ENCODE measurements around the gene ITGAL.
"Not testable (repeated sequence)": the region's sequence is repeated elsewhere in the genome, so short reads cannot be mapped to it uniquely, and the experiment has no call there.

Gene ITGAL

DNA sequence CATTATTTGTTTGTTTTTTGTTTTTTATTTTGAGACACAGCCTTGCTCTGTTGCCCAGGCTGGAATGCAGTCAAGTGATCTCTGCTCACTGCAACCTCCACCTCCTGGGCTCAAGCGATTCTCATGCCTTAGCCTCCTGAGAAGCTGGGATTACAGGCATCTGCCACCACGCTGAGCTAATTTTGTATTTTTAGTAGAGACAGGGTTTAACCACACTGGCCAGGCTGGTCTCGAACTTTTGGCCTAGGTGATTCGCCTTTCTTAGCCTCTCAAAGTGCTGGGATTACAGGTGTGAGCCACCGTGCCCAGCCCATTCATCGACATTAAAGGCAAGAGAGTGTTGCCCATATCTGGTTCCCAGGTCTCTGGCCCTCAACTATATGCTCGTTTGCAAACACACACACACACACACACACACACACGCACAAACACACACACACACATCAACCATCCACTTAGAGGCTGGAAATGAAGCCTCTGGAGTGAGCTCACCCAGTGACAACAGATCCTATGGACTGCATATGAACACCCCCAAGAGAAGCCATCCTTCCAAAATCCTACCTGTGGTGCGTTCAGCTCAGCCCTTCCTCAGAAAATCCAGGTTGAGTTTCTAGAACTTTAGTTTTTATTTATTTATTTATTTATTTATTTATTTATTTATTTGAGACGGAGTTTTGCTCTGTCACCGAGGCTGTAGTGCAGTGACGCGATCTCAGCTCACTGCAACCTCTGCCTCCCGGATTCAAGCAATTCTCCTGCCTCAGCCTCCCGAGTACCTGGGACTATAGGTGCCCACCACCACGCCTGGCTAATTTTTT lies 14.6 kb upstream of the ITGAL start:
- DNase-seq (ENCODE audit: low read depth): no peak
- TF ChIP-seq, protein P1, sequence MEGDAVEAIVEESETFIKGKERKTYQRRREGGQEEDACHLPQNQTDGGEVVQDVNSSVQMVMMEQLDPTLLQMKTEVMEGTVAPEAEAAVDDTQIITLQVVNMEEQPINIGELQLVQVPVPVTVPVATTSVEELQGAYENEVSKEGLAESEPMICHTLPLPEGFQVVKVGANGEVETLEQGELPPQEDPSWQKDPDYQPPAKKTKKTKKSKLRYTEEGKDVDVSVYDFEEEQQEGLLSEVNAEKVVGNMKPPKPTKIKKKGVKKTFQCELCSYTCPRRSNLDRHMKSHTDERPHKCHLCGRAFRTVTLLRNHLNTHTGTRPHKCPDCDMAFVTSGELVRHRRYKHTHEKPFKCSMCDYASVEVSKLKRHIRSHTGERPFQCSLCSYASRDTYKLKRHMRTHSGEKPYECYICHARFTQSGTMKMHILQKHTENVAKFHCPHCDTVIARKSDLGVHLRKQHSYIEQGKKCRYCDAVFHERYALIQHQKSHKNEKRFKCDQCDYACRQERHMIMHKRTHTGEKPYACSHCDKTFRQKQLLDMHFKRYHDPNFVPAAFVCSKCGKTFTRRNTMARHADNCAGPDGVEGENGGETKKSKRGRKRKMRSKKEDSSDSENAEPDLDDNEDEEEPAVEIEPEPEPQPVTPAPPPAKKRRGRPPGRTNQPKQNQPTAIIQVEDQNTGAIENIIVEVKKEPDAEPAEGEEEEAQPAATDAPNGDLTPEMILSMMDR (conservative IDR thresholded peaks at IDR 0.05; ENCODE audit: low read depth, low read length): no peak
- no peak overlapping the region for H3K4me3 ChIP-seq (ENCODE audit: low read depth, low read length)

DNA sequence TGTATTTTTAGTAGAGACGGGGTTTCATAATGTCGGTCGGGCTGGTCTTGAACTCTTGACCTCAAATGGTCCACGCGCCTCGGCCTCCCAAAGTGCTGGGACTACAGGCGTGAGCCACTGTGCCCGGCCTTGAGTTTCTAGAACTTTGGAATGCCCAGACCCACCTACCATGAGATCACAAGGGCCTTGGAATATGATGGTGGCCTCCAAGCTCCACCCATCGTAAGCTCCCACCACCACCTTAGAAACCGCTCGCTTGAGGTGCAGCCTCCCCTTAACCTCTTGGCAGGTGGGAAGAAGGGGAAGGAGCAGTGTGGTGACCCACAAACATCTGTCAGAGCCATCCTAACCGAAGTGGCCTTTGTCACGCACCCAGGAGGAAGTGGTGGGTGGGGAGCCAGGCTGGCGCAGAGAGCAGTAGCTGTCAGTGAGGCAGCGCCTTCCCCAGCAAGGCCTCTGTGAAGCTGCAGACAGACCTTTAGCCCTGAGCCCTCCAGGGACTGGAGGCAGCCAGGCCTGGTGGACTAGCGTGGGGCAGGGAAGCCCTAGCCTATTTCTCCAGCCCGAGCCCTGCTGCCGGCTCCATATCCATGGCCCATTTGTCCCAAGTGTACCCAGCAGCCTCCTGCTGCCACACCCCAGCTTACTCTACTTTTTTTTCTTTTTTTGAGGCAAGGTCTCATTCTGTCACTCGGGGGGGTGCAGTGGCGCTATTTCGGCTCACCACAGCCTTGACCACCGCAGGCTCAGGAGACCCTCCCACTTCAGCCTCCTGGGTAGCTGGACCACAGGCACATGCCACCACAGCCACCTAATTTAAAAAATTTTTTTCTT lies 13.8 kb upstream of the ITGAL start:
- no peak for DNase-seq (ENCODE audit: low read depth)
- H3K4me3 ChIP-seq (ENCODE audit: low read depth, low read length): no peak overlapping the region
- TF ChIP-seq, protein P1 (conservative IDR thresholded peaks at IDR 0.05; ENCODE audit: low read depth, low read length): no peak

DNA sequence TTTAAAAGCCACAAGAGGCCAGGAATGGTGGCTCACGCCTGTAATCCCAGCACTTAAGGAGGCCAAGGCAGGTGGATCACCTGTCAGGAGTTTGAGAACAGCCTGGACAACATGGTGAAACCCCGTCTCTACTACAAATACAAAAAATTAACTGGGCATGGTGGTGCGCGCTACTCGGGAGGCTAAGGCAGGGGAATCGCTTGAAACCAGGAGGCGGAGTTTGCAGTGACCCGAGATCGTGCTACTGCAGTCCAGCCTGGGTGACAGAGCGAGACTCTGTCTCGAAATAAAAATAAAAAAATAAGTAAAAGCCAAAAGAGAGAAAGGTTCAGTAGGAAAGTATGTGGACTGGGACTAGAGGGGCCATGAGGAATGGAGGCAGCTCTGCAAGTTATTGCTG lies 13.1 kb upstream of the ITGAL start:
- no peak for DNase-seq (ENCODE audit: low read depth)
- TF ChIP-seq, protein P1 (conservative IDR thresholded peaks at IDR 0.05; ENCODE audit: low read depth, low read length): no peak
- no peak overlapping the region for H3K4me3 ChIP-seq (ENCODE audit: low read depth, low read length)

DNA sequence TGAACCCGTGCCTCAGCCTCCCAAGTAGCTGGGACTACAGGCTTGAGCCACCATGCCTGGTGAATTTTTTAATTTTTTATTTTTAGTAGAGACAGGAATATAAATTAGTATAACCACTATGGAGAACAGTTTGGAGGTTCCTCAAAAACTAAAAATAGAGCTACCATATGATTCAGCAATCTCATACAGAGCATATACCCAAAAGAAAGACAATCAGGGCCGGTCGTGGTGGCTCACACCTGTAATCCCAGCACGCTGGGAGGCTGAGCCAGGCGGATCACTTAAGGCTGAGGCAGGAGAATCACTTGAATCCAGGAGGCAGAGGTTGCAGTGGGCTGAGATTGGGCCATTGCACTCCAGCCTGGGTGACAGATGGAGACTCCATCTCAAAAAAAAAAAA lies 11.1 kb upstream of the ITGAL start:
- H3K4me3 ChIP-seq (ENCODE audit: low read depth, low read length); DNase-seq (ENCODE audit: low read depth): not testable (repeated sequence)

DNA sequence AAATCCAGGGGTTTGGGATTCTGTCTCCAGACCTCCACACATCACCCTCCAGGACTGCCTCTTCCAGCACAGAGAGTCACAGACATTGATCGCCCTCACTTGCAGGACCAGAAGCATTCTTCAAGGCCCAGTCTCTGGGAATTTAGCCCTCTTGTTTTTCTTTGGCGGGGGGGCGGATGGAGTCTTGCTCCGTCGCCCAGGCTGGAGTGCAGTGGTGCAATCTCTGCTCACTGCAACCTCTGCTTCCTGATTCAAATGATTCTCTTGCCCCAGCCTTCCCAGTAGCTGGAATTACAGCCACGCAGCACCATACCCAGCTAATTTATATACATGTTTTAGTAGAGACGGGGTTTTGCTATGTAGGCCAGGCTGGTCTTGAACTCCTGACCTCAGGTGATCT lies 8.5 kb upstream of the ITGAL start:
- DNase-seq (ENCODE audit: low read depth): no peak
- no peak overlapping the region for H3K4me3 ChIP-seq (ENCODE audit: low read depth, low read length)
- TF ChIP-seq, protein P1 (conservative IDR thresholded peaks at IDR 0.05; ENCODE audit: low read depth, low read length): no peak

DNA sequence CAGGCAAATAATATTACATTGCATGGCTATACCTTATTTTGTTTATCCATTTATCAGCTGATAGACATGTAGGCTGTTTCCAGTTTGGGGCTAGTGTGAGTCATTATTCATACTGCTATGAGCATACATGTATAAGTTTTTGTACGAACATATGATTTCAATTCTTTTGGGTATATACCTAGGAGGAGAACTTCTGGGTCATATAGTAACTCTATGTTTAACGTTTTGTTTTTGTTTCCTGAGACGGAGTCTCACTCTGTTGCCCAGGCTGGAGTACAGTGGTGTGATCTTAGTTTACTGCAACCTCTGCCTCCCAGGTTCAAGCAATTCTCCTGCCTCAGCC lies 2.4 kb upstream of the ITGAL start:
- DNase-seq (ENCODE audit: low read depth): no peak
- no peak overlapping the region for H3K4me3 ChIP-seq (ENCODE audit: low read depth, low read length)
- TF ChIP-seq, protein P1 (conservative IDR thresholded peaks at IDR 0.05; ENCODE audit: low read depth, low read length): no peak

DNA sequence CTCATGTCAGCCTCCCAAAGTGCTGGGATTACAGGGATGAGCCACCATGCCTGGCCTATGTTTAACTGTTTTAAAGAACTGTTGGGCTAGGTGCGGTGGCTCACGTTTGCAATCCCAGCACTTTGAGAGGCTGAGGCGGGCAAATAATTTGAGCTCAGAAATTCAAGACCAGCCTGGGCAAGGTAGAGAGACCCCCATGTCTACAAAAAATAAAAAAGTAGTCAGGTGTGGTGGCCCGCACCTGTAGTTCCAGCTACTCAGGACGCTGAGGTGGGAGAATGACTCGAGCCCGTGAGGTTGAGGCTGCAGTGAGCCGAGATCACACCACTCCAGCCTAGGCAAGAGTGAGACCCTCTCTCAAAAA lies 1.9 kb upstream of the ITGAL start:
- H3K4me3 ChIP-seq (ENCODE audit: low read depth, low read length): no peak overlapping the region
- no peak for DNase-seq (ENCODE audit: low read depth)
- TF ChIP-seq, protein P1 (conservative IDR thresholded peaks at IDR 0.05; ENCODE audit: low read depth, low read length): no peak
